Naive B cell (primary cell): ENCODE results near the gene CNTN5. TPM values are rescaled to one million over a fixed set of nuclear protein-coding genes. Genes with fewer than 3 reads are reported as not detected.

Experiments
- ATAC-seq, 2 donors: fragments of 150-1000 bp; cut with Tn5 transposase; 2 replicates each; pipeline ENCODE4 v1.10.0; 2021; ENCODE audit warnings: low read depth in 2 of 2, mild to moderate bottlenecking in 2 of 2, moderate library complexity in 2 of 2
- DNase-seq: peaks from one replicate; pipeline ENCODE4 v3.0.0; 2022
- H3K27ac Mint-ChIP-seq, 6 donors: one replicate each; pipeline ENCODE4 v1.8.0; 2020 to 2022; ENCODE audit warnings: mild to moderate bottlenecking in 6 of 6, mixed read lengths in 6 of 6, moderate library complexity in 5 of 6, inconsistent platforms in 2 of 6
- H3K27me3 Mint-ChIP-seq, 3 donors: one replicate each; pipeline ENCODE4 v1.8.0; 2021 to 2022; ENCODE audit warnings: mixed read lengths in 3 of 3, mild to moderate bottlenecking in 1 of 3
- H3K36me3 Mint-ChIP-seq, 2 donors: one replicate each; pipeline ENCODE4 v1.8.0; 2020 to 2022; ENCODE audit warnings: mixed read lengths in 2 of 2, inconsistent platforms in 1 of 2, mild to moderate bottlenecking in 1 of 2
- H3K4me1 Mint-ChIP-seq, 3 donors: one replicate each; pipeline ENCODE4 v1.8.0; 2020 to 2022; ENCODE audit warnings: mixed read lengths in 3 of 3, inconsistent platforms in 1 of 3, mild to moderate bottlenecking in 1 of 3, moderate library complexity in 1 of 3
- H3K4me3 Mint-ChIP-seq, 8 donors: one replicate each; pipeline ENCODE4 v1.8.0; 2020 to 2022; ENCODE audit warnings: mild to moderate bottlenecking in 8 of 8, mixed read lengths in 8 of 8, moderate library complexity in 8 of 8, inconsistent platforms in 2 of 8
- H3K9me3 Mint-ChIP-seq, 7 donors: one replicate each; pipeline ENCODE4 v1.8.0; 2020 to 2022; ENCODE audit warnings: mixed read lengths in 7 of 7, mild to moderate bottlenecking in 5 of 7, inconsistent platforms in 2 of 7, moderate library complexity in 1 of 7
- polyA plus RNA-seq, 6 donors: library from polyadenylated mRNA; unstranded; fragments of 300-500 nt; fragmentation: Illumina TruSeq; gene quantifications; one replicate each; pipeline ENCODE4 v1.2.3, GENCODE V29; 2021; ENCODE audit warnings: low read depth in 6 of 6

The CNTN5 gene
- polyA plus RNA-seq, 6 donors from 2014 or later = not detected

GRCh38 chr11:99881610-99882009 is 860.9 kb downstream of the CNTN5 start:
- Mint-ChIP-seq H3K4me1 (no peaks in the 10 kb centered on the region), H3K27me3 (no peaks in the 10 kb centered on the region), H3K36me3 (no peaks in the 10 kb centered on the region), H3K27ac (no peak overlapping the region), H3K4me3 (no peak overlapping the region), H3K9me3 (peaks cover 0 to 9% (median 4%) of the 10 kb centered on the region in 7 donors)
- DNase-seq (no peak), ATAC-seq (no peak)

- Mint-ChIP-seq H3K27ac (no peak overlapping the region), H3K36me3 (no peaks in the 10 kb centered on the region), H3K4me3 (no peak overlapping the region), H3K9me3 (peaks cover 3 to 12% (median 6%) of the 10 kb centered on the region in 7 donors), H3K4me1 (no peaks in the 10 kb centered on the region), H3K27me3 (no peaks in the 10 kb centered on the region)
- DNase-seq = no peak
- ATAC-seq = no peak
These were observed 864.0 kb downstream of the CNTN5 start for GRCh38 chr11:99884750-99885149.

- Mint-ChIP-seq H3K4me3 (no peak overlapping the region), H3K4me1 (no peaks in the 10 kb centered on the region), H3K27ac (no peak overlapping the region), H3K27me3 (no peaks in the 10 kb centered on the region), H3K9me3 (peaks cover 3 to 16% (median 8%) of the 10 kb centered on the region in 7 donors), H3K36me3 (no peaks in the 10 kb centered on the region)
- ATAC-seq (no peak), DNase-seq (no peak)
These were observed 866.7 kb downstream of the CNTN5 start for GRCh38 chr11:99887481-99887880.

GRCh38 chr11:99893811-99894210 is 873.1 kb downstream of the CNTN5 start:
- no peak for DNase-seq
- no peak overlapping the region for H3K4me3 Mint-ChIP-seq
- no peaks in the 10 kb centered on the region for H3K36me3 Mint-ChIP-seq
- H3K27me3 Mint-ChIP-seq = no peaks in the 10 kb centered on the region
- H3K9me3 Mint-ChIP-seq = peaks cover 1 to 41% (median 7%) of the 10 kb centered on the region in 7 donors
- H3K27ac Mint-ChIP-seq = no peak overlapping the region
- no peak for ATAC-seq
- H3K4me1 Mint-ChIP-seq = no peaks in the 10 kb centered on the region

GRCh38 chr11:99901175-99901574 is 880.4 kb downstream of the CNTN5 start:
- H3K27ac Mint-ChIP-seq = no peak overlapping the region
- peaks cover 7 to 44% (median 14%) of the 10 kb centered on the region in 7 donors for H3K9me3 Mint-ChIP-seq

GRCh38 chr11:99911116-99911515 is 890.4 kb downstream of the CNTN5 start:
- DNase-seq (no peak), ATAC-seq (no peak)
- no peak overlapping the region for H3K4me3 Mint-ChIP-seq
- no peak overlapping the region for H3K27ac Mint-ChIP-seq
- no peaks in the 10 kb centered on the region for H3K27me3 Mint-ChIP-seq
- no peaks in the 10 kb centered on the region for H3K4me1 Mint-ChIP-seq
- peaks cover 0 to 9% (median 5%) of the 10 kb centered on the region in 7 donors for H3K9me3 Mint-ChIP-seq
- no peaks in the 10 kb centered on the region for H3K36me3 Mint-ChIP-seq

More at GRCh38 chr11:99901175-99901574, 880.4 kb downstream of the CNTN5 start:
- H3K27me3 Mint-ChIP-seq = no peaks in the 10 kb centered on the region
- ATAC-seq (no peak), DNase-seq (no peak)
- H3K36me3 Mint-ChIP-seq = no peaks in the 10 kb centered on the region
- H3K4me3 Mint-ChIP-seq = no peak overlapping the region
- H3K4me1 Mint-ChIP-seq = no peaks in the 10 kb centered on the region

GRCh38 chr11:99916078-99916477 is 895.3 kb downstream of the CNTN5 start:
- ATAC-seq (no peak), DNase-seq (no peak)
- Mint-ChIP-seq H3K27ac (no peak overlapping the region), H3K4me1 (no peaks in the 10 kb centered on the region), H3K4me3 (no peak overlapping the region), H3K27me3 (no peaks in the 10 kb centered on the region), H3K9me3 (peaks cover 6 to 27% (median 17%) of the 10 kb centered on the region in 7 donors), H3K36me3 (peaks cover 0 to 8% of the 10 kb centered on the region in 2 donors)

GRCh38 chr11:99918761-99919160 is 898.0 kb downstream of the CNTN5 start:
- H3K36me3 Mint-ChIP-seq = peaks cover 0 to 8% of the 10 kb centered on the region in 2 donors
- H3K27me3 Mint-ChIP-seq = no peaks in the 10 kb centered on the region
- no peak for ATAC-seq

GRCh38 chr11:99920956-99921355 is 900.2 kb downstream of the CNTN5 start:
- Mint-ChIP-seq H3K36me3 (peaks cover 0 to 8% of the 10 kb centered on the region in 2 donors), H3K27me3 (no peaks in the 10 kb centered on the region), H3K27ac (no peak overlapping the region), H3K4me1 (no peaks in the 10 kb centered on the region), H3K4me3 (no peak overlapping the region), H3K9me3 (peaks cover 9 to 33% (median 21%) of the 10 kb centered on the region in 7 donors)
- ATAC-seq (no peak), DNase-seq (no peak)

More at GRCh38 chr11:99918761-99919160, 898.0 kb downstream of the CNTN5 start:
- no peak for DNase-seq
- Mint-ChIP-seq H3K4me1 (no peaks in the 10 kb centered on the region), H3K4me3 (peak overlapping the region in 1 of 8 donors; percentile 69), H3K27ac (no peak overlapping the region), H3K9me3 (peaks cover 8 to 33% (median 19%) of the 10 kb centered on the region in 7 donors)

- peaks cover 9 to 32% (median 14%) of the 10 kb centered on the region in 7 donors for H3K9me3 Mint-ChIP-seq
- no peaks in the 10 kb centered on the region for H3K36me3 Mint-ChIP-seq
- ATAC-seq (no peak), DNase-seq (no peak)
- no peaks in the 10 kb centered on the region for H3K27me3 Mint-ChIP-seq
- no peaks in the 10 kb centered on the region for H3K4me1 Mint-ChIP-seq
- no peak overlapping the region for H3K4me3 Mint-ChIP-seq
- no peak overlapping the region for H3K27ac Mint-ChIP-seq
These were observed 905.2 kb downstream of the CNTN5 start for GRCh38 chr11:99925968-99926367.

GRCh38 chr11:99932684-99933083 is 911.9 kb downstream of the CNTN5 start:
- no peaks in the 10 kb centered on the region for H3K36me3 Mint-ChIP-seq
- DNase-seq = no peak
- no peak overlapping the region for H3K4me3 Mint-ChIP-seq
- H3K9me3 Mint-ChIP-seq = peaks cover 6 to 19% (median 10%) of the 10 kb centered on the region in 7 donors
- H3K27ac Mint-ChIP-seq = no peak overlapping the region
- no peak for ATAC-seq
- no peaks in the 10 kb centered on the region for H3K27me3 Mint-ChIP-seq
- H3K4me1 Mint-ChIP-seq = no peaks in the 10 kb centered on the region

GRCh38 chr11:99934008-99934407 is 913.3 kb downstream of the CNTN5 start:
- Mint-ChIP-seq H3K27me3 (no peaks in the 10 kb centered on the region), H3K4me1 (no peaks in the 10 kb centered on the region), H3K27ac (no peak overlapping the region), H3K4me3 (no peak overlapping the region), H3K9me3 (peaks cover 5 to 11% (median 6%) of the 10 kb centered on the region in 7 donors), H3K36me3 (no peaks in the 10 kb centered on the region)
- ATAC-seq = no peak
- DNase-seq = no peak

- H3K27ac Mint-ChIP-seq = no peak overlapping the region
- ATAC-seq (no peak), DNase-seq (no peak)
- H3K4me1 Mint-ChIP-seq = no peaks in the 10 kb centered on the region
- no peak overlapping the region for H3K4me3 Mint-ChIP-seq
- peaks cover 0 to 6% (median 3%) of the 10 kb centered on the region in 7 donors for H3K9me3 Mint-ChIP-seq
- H3K36me3 Mint-ChIP-seq = no peaks in the 10 kb centered on the region
- H3K27me3 Mint-ChIP-seq = no peaks in the 10 kb centered on the region
These were observed 916.6 kb downstream of the CNTN5 start for GRCh38 chr11:99937330-99937729.

GRCh38 chr11:99952816-99953215 is 932.1 kb downstream of the CNTN5 start:
- H3K4me3 Mint-ChIP-seq = no peak overlapping the region
- DNase-seq (no peak), ATAC-seq (no peak)
- H3K36me3 Mint-ChIP-seq = no peaks in the 10 kb centered on the region
- no peaks in the 10 kb centered on the region for H3K9me3 Mint-ChIP-seq
- H3K4me1 Mint-ChIP-seq = no peaks in the 10 kb centered on the region
- no peak overlapping the region for H3K27ac Mint-ChIP-seq
- no peaks in the 10 kb centered on the region for H3K27me3 Mint-ChIP-seq

GRCh38 chr11:99960536-99960935 is 939.8 kb downstream of the CNTN5 start:
- H3K9me3 Mint-ChIP-seq = peaks cover 3 to 17% (median 9%) of the 10 kb centered on the region in 7 donors
- no peak overlapping the region for H3K27ac Mint-ChIP-seq
- H3K4me3 Mint-ChIP-seq = no peak overlapping the region
- H3K36me3 Mint-ChIP-seq = no peaks in the 10 kb centered on the region
- no peaks in the 10 kb centered on the region for H3K27me3 Mint-ChIP-seq
- no peak for DNase-seq
- no peaks in the 10 kb centered on the region for H3K4me1 Mint-ChIP-seq
- no peak for ATAC-seq
